H1 (cell line): ENCODE data around the gene MACIR. TPM values are rescaled to one million over a fixed set of nuclear protein-coding genes. Genes with fewer than 3 reads are reported as not detected.

Experiments used
- CTCF ChIA-PET: fragments of 300-600 bp; sonication (Branson Sonifier 250); formaldehyde crosslinking; loops from one replicate; lab custom pipeline; 2021; ENCODE audit not compliant: partially characterized antibody; lab: Charles Lee
- POLR2A ChIA-PET: fragments of 300-600 bp; sonication (Branson Sonifier 250); formaldehyde crosslinking; loops from one replicate; lab custom pipeline; 2021; ENCODE audit warnings: inconsistent platforms; ENCODE audit not compliant: partially characterized antibody; lab: Charles Lee
- DNase-seq, 2 experiments: peaks; one replicate each; pipeline versions ENCODE4 v3.0.0 to v3.0.0-alpha.2; 2010 to 2022; ENCODE audit warnings: low spot score in 2 of 2, low read depth in 1 of 2, mixed read lengths in 1 of 2
- FAIRE-seq: peaks from 2 replicates; lab custom pipeline; 2011; peaks lifted over from hg19 to GRCh38; lab: Jason Lieb, UNC
- H2AFZ ChIP-seq: 2 replicates; pipeline ENCODE4 v1.8.1; 2012; ENCODE audit warnings: low read length, inconsistent platforms
- H2AK5ac ChIP-seq: 2 replicates; pipeline ENCODE4 v1.6.1; 2013; ENCODE audit warnings: low read depth, low read length
- H2BK120ac ChIP-seq: replicated peaks from 2 replicates; pipeline ENCODE3; 2013; ENCODE audit warnings: low read depth, low read length, inconsistent platforms
- H2BK12ac ChIP-seq: 2 replicates; pipeline ENCODE4 v1.6.1; 2013; ENCODE audit warnings: low read depth, low read length
- H2BK15ac ChIP-seq: 2 replicates; pipeline ENCODE4 v1.6.1; 2013; ENCODE audit warnings: low read length
- H2BK20ac ChIP-seq: 2 replicates; pipeline ENCODE4 v1.6.1; 2013; ENCODE audit warnings: low read length
- H2BK5ac ChIP-seq: 2 replicates; pipeline ENCODE4 v1.6.1; 2013; ENCODE audit warnings: low read depth, low read length
- H3K14ac ChIP-seq: 2 replicates; pipeline ENCODE4 v1.6.1; 2013; ENCODE audit warnings: inconsistent platforms; ENCODE audit not compliant: insufficient read length
- H3K18ac ChIP-seq: 2 replicates; pipeline ENCODE4 v1.6.1; 2013; ENCODE audit warnings: low read length; ENCODE audit errors: extremely low read depth
- H3K23ac ChIP-seq: 2 replicates; pipeline ENCODE4 v1.6.1; 2013; ENCODE audit warnings: inconsistent platforms; ENCODE audit not compliant: insufficient read length
- H3K23me2 ChIP-seq: 2 replicates; pipeline ENCODE4 v1.6.1; 2013; ENCODE audit warnings: low read depth, low read length
- H3K27ac ChIP-seq: 2 replicates; pipeline ENCODE4 v1.6.1; 2011; ENCODE audit warnings: low read depth, low read length, inconsistent platforms
- H3K27me3 ChIP-seq, 4 experiments: replicated peaks in 1 of 4; 1 replicate in 1 of 4; 2 replicates in 3 of 4; pipeline versions ENCODE4 v1.6.1 to v1.8.1; 2011 to 2013; ENCODE audit warnings: low read length in 3 of 4, mild to moderate bottlenecking in 3 of 4, inconsistent platforms in 2 of 4, mixed read lengths in 2 of 4, moderate library complexity in 1 of 4; ENCODE audit not compliant: control insufficient read depth in 3 of 4, insufficient read depth in 3 of 4; ENCODE audit errors: extremely low read depth in 1 of 4
- H3K36me3 ChIP-seq, 4 experiments: 2 replicates each; pipeline versions ENCODE4 v1.6.1 to v1.8.1; 2011 to 2013; ENCODE audit warnings: mild to moderate bottlenecking in 4 of 4, low read length in 3 of 4, moderate library complexity in 2 of 4, control low read depth in 1 of 4, inconsistent platforms in 1 of 4; ENCODE audit not compliant: insufficient read depth in 4 of 4, control insufficient read depth in 2 of 4
- H3K4ac ChIP-seq: replicated peaks from 2 replicates; pipeline ENCODE3; 2013; ENCODE audit warnings: low read length, low read depth, mixed read lengths, inconsistent platforms; ENCODE audit not compliant: insufficient read length
- H3K4me1 ChIP-seq, 4 experiments: replicated peaks in 1 of 4; 1 replicate in 1 of 4; 2 replicates in 3 of 4; pipeline versions ENCODE4 v1.6.1 to v1.8.1; 2011 to 2013; ENCODE audit warnings: low read length in 3 of 4, inconsistent platforms in 2 of 4, mixed read lengths in 1 of 4; ENCODE audit not compliant: insufficient read depth in 4 of 4, control insufficient read depth in 3 of 4
- H3K4me2 ChIP-seq, 2 experiments: 2 replicates each; pipeline versions ENCODE4 v1.6.1 to v1.8.1; 2011 to 2013; ENCODE audit warnings: low read depth in 2 of 2, low read length in 2 of 2, control low read depth in 1 of 2, inconsistent platforms in 1 of 2, mild to moderate bottlenecking in 1 of 2; ENCODE audit not compliant: insufficient read depth in 1 of 2
- H3K4me3 ChIP-seq, 4 experiments: fragments of 200-600, 300-600 bp in 1 of 4; sonication (generic), shearing (Covaris generic), sonication (Bioruptor Twin) in 1 of 4; 2 replicates each; pipeline versions ENCODE4 v1.5.1 to v1.8.1; 2011 to 2016; ENCODE audit warnings: low read length in 4 of 4, low read depth in 3 of 4, control low read depth in 2 of 4, inconsistent platforms in 2 of 4, mild to moderate bottlenecking in 2 of 4, mixed read lengths in 1 of 4, moderate library complexity in 1 of 4; ENCODE audit not compliant: insufficient read depth in 2 of 4; ENCODE audit errors: extremely low read depth in 1 of 4
- H3K56ac ChIP-seq: replicated peaks from 2 replicates; pipeline ENCODE3; 2013; ENCODE audit warnings: low read depth, mild to moderate bottlenecking, mixed read lengths, low read length, inconsistent platforms; ENCODE audit not compliant: insufficient read length
- H3K79me1 ChIP-seq: 2 replicates; pipeline ENCODE4 v1.6.1; 2013; ENCODE audit warnings: low read depth, low read length, control low read depth
- H3K79me2 ChIP-seq, 2 experiments: 2 replicates each; pipeline versions ENCODE4 v1.6.1 to v1.8.1; 2012 to 2013; ENCODE audit warnings: low read length in 2 of 2, mild to moderate bottlenecking in 2 of 2, inconsistent platforms in 1 of 2; ENCODE audit not compliant: insufficient read depth in 2 of 2, control insufficient read depth in 1 of 2
- H3K9ac ChIP-seq, 4 experiments: replicated peaks in 1 of 4; 1 replicate in 1 of 4; 2 replicates in 3 of 4; pipeline versions ENCODE4 v1.6.1 to v1.8.1; 2011 to 2013; ENCODE audit warnings: low read depth in 3 of 4, low read length in 3 of 4, control low read depth in 2 of 4, mild to moderate bottlenecking in 2 of 4, moderate library complexity in 2 of 4, inconsistent platforms in 1 of 4; ENCODE audit errors: extremely low read depth in 1 of 4
- H3K9me3 ChIP-seq, 2 experiments: 2 replicates each; pipeline versions ENCODE4 v1.6.1 to v1.8.1; 2012 to 2013; ENCODE audit warnings: mild to moderate bottlenecking in 2 of 2, moderate library complexity in 2 of 2, control low read depth in 1 of 2, inconsistent platforms in 1 of 2, low read depth in 1 of 2, low read length in 1 of 2, mixed read lengths in 1 of 2; ENCODE audit not compliant: insufficient read depth in 2 of 2
- H4K20me1 ChIP-seq, 2 experiments: replicated peaks in 1 of 2; 2 replicates each; pipeline versions ENCODE3 to v1.8.1; 2011 to 2013; ENCODE audit warnings: inconsistent platforms in 2 of 2, low read length in 2 of 2, mild to moderate bottlenecking in 1 of 2; ENCODE audit not compliant: insufficient read depth in 2 of 2, control insufficient read depth in 1 of 2
- H4K5ac ChIP-seq: 2 replicates; pipeline ENCODE4 v1.6.1; 2013; ENCODE audit warnings: low read length, low read depth, mixed read lengths, inconsistent platforms; ENCODE audit not compliant: insufficient read length
- H4K8ac ChIP-seq: 2 replicates; pipeline ENCODE4 v1.8.0; 2013; ENCODE audit warnings: mild to moderate bottlenecking, moderate library complexity, low read length, inconsistent platforms; ENCODE audit not compliant: insufficient read depth; ENCODE audit errors: extremely low read depth
- H4K91ac ChIP-seq: replicated peaks from 2 replicates; pipeline ENCODE3; 2013; ENCODE audit warnings: low read length, mixed read lengths, inconsistent platforms; ENCODE audit not compliant: insufficient read length
- RBBP5 ChIP-seq: IDR thresholded peaks from 2 replicates; pipeline ENCODE4 v1.7.1; 2012; ENCODE audit warnings: low read depth, mild to moderate bottlenecking, inconsistent platforms, low read length, moderate library complexity, borderline replicate concordance
- SP2 ChIP-seq: IDR thresholded peaks from 2 replicates; pipeline ENCODE4 v1.6.1; 2012; ENCODE audit warnings: mild to moderate bottlenecking, low read length, inconsistent platforms
- WGBS, 2 experiments: shearing (Covaris generic) in 1 of 2; methylation state at CpG; one replicate each; pipeline versions ENCODE4 v1.1.6 to v1.1.7; 2013 to 2015; ENCODE audit warnings: low lambda C conversion rate in 2 of 2, mixed read lengths in 2 of 2, inconsistent platforms in 1 of 2, low coverage in 1 of 2, missing lambda C conversion rate in 1 of 2; ENCODE audit not compliant: insufficient replicate concordance in 2 of 2, insufficient coverage in 1 of 2, insufficient read length in 1 of 2; ENCODE audit errors: extremely low coverage in 1 of 2, missing lambda C conversion rate in 1 of 2; 5-methylcytosine and 5-hydroxymethylcytosine counted together
- polyA plus RNA-seq, 7 experiments: library from polyadenylated mRNA; depleted of rRNA in 3 of 7; stranded (reverse) in 5 of 7; unstranded in 2 of 7; fragments of >200 nt in 5 of 7; fragments of 200-250 nt in 2 of 7; gene quantifications; 1 replicate in 5 of 7; 2 replicates in 1 of 7; 4 replicates in 1 of 7; pipeline versions ENCODE4 v1.2.1 to v1.2.3, GENCODE V29; 2011 to 2013; ENCODE audit warnings: missing spikeins in 2 of 7, mixed read lengths in 2 of 7
- total RNA-seq: library from RNA; stranded (reverse); fragmentation: NEBNext Ultra II Directional; extraction: Animal tissue kit (Norgen Biotek cat#: 25700); gene quantifications from 2 replicates; pipeline ENCODE4 v1.2.1, GENCODE V29; 2021
- TF ChIP-seq, protein P1 (sequence below): IDR thresholded peaks from 2 replicates; pipeline ENCODE4 v1.6.1; 2012; ENCODE audit warnings: inconsistent platforms

Gene MACIR
- total and polyA plus RNA-seq, 2 of the 8 experiments (the other 6 are each of a cell fraction or from before 2014, with no cell fraction given): 8.0 to 19.2 TPM

- H3K56ac ChIP-seq: no peak overlapping the region
- H3K4ac ChIP-seq: no peak overlapping the region
- no peak overlapping the region for H4K8ac ChIP-seq
- TF ChIP-seq SP2 (no peak), RBBP5 (no peak)
- TF ChIP-seq, protein P1, sequence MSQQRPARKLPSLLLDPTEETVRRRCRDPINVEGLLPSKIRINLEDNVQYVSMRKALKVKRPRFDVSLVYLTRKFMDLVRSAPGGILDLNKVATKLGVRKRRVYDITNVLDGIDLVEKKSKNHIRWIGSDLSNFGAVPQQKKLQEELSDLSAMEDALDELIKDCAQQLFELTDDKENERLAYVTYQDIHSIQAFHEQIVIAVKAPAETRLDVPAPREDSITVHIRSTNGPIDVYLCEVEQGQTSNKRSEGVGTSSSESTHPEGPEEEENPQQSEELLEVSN: no peak
- H2BK12ac ChIP-seq: no peak overlapping the region
- no peak overlapping the region for H3K14ac ChIP-seq
- no peak overlapping the region for H2BK120ac ChIP-seq
- no peaks in the 10 kb centered on the region for H4K20me1 ChIP-seq
- no peak overlapping the region for H2BK20ac ChIP-seq
- ChIA-PET POLR2A (no interaction called here), CTCF (interaction anchor here (0.5 to 1.1 kb wide), 2 partner anchors 22 to 223 kb away, joined by 3 read pairs; no protein-coding TSS in a partner anchor)
- H4K5ac ChIP-seq: no peak overlapping the region
- H3K9me3 ChIP-seq: no peaks in the 10 kb centered on the region
- WGBS, 2 experiments: 88% methylated on average over 1 of the region's 1 CpG; no CpG with 5 or more reads in 1 of the 2 experiments
- H3K23me2 ChIP-seq: no peaks in the 10 kb centered on the region
- no peaks in the 10 kb centered on the region for H3K79me1 ChIP-seq
- no peaks in the 10 kb centered on the region; a peak in 1 of 7 replicates for H3K4me1 ChIP-seq
- no peak for DNase-seq
- FAIRE-seq: no peak
- H3K4me3 ChIP-seq: no peak overlapping the region
- H3K79me2 ChIP-seq: no peaks in the 10 kb centered on the region
- H3K36me3 ChIP-seq: no peaks in the 10 kb centered on the region
- H2AFZ ChIP-seq: no peak overlapping the region
- no peak overlapping the region for H2BK5ac ChIP-seq
- no peak overlapping the region for H3K23ac ChIP-seq
- H2BK15ac ChIP-seq: no peak overlapping the region
- no peak overlapping the region for H2AK5ac ChIP-seq
- H3K9ac ChIP-seq: no peak overlapping the region
- no peak overlapping the region for H3K4me2 ChIP-seq
- H3K18ac ChIP-seq: no peak overlapping the region
- no peak overlapping the region for H4K91ac ChIP-seq
- H3K27ac ChIP-seq: no peak overlapping the region
- no peaks in the 10 kb centered on the region for H3K27me3 ChIP-seq
Measured at GRCh38 chr5:103247118-103247517, 11.4 kb upstream of the MACIR start.
